Tibial artery (tissue), 4 donors: ENCODE measurements around the gene GAS6.

ENCODE experiments used
- DNase-seq, 2 donors: peaks; one replicate each; pipeline ENCODE4 v3.0.0-alpha.2; 2019
- H3K27ac ChIP-seq, 2 donors: fragments of 200-600 bp; sonication (generic) in 1 of 2; 1 replicate in 1 of 2; 2 replicates in 1 of 2; pipeline ENCODE4 v1.5.1; 2018 to 2019; ENCODE audit warnings: mild to moderate bottlenecking in 1 of 2
- H3K27me3 ChIP-seq, 2 donors: fragments of 200-600 bp; sonication (generic) in 1 of 2; one replicate each; pipeline versions ENCODE4 v1.5.1 to v1.6.0; 2016 to 2019
- H3K36me3 ChIP-seq, 3 donors: fragments of 200-600 bp; sonication (generic) in 2 of 3; one replicate each; pipeline ENCODE4 v1.5.1; 2016 to 2019; ENCODE audit warnings: mild to moderate bottlenecking in 2 of 3
- H3K4me1 ChIP-seq, 4 donors: fragments of 200-600 bp; sonication (generic) in 2 of 4; 1 replicate in 3 of 4; 2 replicates in 1 of 4; pipeline ENCODE4 v1.5.1; 2016 to 2019
- H3K4me3 ChIP-seq, 2 donors: fragments of 200-600 bp; sonication (generic) in 1 of 2; 1 replicate in 1 of 2; 2 replicates in 1 of 2; pipeline ENCODE4 v1.5.1; 2018 to 2019; ENCODE audit warnings: mild to moderate bottlenecking in 2 of 2
- H3K9me3 ChIP-seq, 3 donors: fragments of 200-600 bp; sonication (generic) in 1 of 3; one replicate each; pipeline ENCODE4 v1.5.1; 2016 to 2019
- intact Hi-C: fragments of 100-400 bp; cut with DNase I; formaldehyde crosslinking; loops from one replicate; pipeline ENCODE4 v1.15.0; 2023; ENCODE audit warnings: low total_unique reads
- TF ChIP-seq, protein P1 (sequence below), 2 experiments: fragments of 200-600 bp in 1 of 2; fragments of 450-650 bp in 1 of 2; IDR thresholded peaks; one replicate each; pipeline ENCODE4 v1.5.1; 2017 to 2019; ENCODE audit warnings: antibody characterized with exemption in 2 of 2, mild to moderate bottlenecking in 1 of 2, moderate library complexity in 1 of 2

The GAS6 gene

DNA sequence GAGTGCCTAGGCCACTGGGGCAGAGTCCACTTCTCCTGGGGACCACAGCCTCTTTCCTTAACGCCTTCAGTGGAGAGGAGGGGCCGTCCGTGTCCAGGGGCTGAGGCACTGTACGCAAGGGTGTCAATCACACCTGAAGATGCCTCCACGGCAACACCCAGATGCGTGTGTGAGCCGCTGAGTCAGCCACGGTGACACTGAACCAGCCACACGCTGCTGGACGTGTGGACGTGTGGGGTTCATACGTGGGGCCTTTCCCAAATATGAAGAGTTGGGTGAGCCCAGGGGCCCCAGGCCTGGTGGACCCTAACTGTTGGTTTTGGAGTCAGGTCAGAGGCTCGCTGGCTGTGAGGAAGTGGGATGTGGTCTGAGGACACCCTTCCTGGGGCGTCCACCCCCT lies 53.2 kb downstream of the GAS6 start:
- no peak overlapping the region for H3K27ac ChIP-seq
- no peak for DNase-seq
- H3K27me3 ChIP-seq = peaks cover 0 to 3% of the 10 kb centered on the region in 2 donors
- intact Hi-C loops = no loop called here
- peaks cover 0 to 10% (median 6%) of the 10 kb centered on the region in 3 donors for H3K9me3 ChIP-seq
- H3K4me1 ChIP-seq = peaks cover 0 to 19% (median 6%) of the 10 kb centered on the region in 4 donors
- H3K4me3 ChIP-seq = no peak overlapping the region
- no peaks in the 10 kb centered on the region for H3K36me3 ChIP-seq
- TF ChIP-seq, protein P1, sequence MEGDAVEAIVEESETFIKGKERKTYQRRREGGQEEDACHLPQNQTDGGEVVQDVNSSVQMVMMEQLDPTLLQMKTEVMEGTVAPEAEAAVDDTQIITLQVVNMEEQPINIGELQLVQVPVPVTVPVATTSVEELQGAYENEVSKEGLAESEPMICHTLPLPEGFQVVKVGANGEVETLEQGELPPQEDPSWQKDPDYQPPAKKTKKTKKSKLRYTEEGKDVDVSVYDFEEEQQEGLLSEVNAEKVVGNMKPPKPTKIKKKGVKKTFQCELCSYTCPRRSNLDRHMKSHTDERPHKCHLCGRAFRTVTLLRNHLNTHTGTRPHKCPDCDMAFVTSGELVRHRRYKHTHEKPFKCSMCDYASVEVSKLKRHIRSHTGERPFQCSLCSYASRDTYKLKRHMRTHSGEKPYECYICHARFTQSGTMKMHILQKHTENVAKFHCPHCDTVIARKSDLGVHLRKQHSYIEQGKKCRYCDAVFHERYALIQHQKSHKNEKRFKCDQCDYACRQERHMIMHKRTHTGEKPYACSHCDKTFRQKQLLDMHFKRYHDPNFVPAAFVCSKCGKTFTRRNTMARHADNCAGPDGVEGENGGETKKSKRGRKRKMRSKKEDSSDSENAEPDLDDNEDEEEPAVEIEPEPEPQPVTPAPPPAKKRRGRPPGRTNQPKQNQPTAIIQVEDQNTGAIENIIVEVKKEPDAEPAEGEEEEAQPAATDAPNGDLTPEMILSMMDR (IDR thresholded peaks at IDR 0.05) = no peak

DNA sequence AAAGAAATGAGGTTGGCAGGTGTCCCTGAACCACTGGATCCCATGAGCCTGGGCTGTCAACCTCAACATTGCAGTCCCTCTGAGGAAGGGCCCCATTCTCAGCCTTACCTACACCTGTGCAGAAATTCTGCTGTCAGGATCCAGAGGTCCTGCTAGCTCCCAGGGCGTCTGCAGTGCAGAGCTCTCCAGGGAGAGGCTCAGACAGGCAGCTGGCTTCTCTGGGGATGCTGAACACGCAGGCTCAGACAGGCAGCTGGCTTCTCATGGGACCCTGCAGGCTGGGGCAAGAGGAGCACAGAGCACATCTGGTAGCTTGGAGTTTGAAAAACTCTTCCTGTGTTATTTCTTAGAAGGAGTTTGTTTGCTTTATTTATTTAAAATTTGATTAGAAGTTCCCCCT lies 53.9 kb downstream of the GAS6 start:
- Histone ChIP-seq H3K4me1 (peaks cover 0 to 19% (median 6%) of the 10 kb centered on the region in 4 donors), H3K27me3 (peaks cover 0 to 3% of the 10 kb centered on the region in 2 donors), H3K36me3 (no peaks in the 10 kb centered on the region), H3K4me3 (no peak overlapping the region), H3K27ac (no peak overlapping the region), H3K9me3 (peaks cover 0 to 10% (median 6%) of the 10 kb centered on the region in 3 donors)
- DNase-seq = no peak
- TF ChIP-seq, protein P1 (IDR thresholded peaks at IDR 0.05) = no peak
- intact Hi-C loops = no loop called here

DNA sequence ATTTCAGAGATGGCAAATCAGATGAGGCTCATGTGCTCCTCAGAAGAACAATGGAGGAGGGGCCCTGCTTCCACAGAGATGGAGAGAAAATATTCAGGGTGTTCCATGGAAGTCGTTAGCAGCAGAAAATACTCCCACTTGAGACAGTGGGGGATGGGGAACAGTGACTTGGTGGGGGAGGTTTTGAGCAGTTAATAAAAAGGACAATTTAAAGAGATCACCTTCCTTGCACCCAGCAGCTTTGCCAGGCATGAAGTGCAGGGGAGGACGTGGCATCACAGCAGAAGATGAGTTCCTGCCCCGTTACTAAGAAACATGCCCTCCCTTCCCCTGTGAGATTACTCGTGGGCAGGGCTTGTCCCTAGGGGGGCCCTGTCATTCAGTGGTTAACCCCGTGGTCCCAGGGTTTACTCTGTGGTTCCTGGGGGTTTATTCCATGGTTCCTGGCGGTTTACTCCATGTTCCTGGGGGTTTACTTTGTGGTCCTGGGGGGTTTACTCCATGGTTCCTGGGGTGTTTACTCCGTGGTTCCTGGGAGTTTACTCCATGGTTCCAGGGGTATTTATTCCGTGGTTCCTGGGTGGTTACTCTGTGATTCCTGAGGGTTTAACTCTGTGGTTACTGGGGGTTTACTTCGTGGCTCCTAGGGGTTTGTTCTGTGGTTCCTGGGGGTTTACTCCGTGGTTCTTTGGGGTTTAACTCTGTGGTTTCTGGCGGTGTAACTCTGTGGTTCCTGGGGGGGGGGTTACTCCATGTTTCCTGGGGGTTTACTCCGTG lies 55.6 kb downstream of the GAS6 start:
- TF ChIP-seq, protein P1 (IDR thresholded peaks at IDR 0.05) = no peak
- H3K27ac ChIP-seq = no peak overlapping the region
- DNase-seq = no peak
- H3K27me3 ChIP-seq = peaks cover 0 to 6% of the 10 kb centered on the region in 2 donors
- H3K36me3 ChIP-seq = no peaks in the 10 kb centered on the region
- peaks cover 0 to 10% (median 6%) of the 10 kb centered on the region in 3 donors for H3K9me3 ChIP-seq
- intact Hi-C loops = no loop called here
- no peak overlapping the region for H3K4me3 ChIP-seq
- peaks cover 0 to 3% (median 0%) of the 10 kb centered on the region in 4 donors for H3K4me1 ChIP-seq

DNA sequence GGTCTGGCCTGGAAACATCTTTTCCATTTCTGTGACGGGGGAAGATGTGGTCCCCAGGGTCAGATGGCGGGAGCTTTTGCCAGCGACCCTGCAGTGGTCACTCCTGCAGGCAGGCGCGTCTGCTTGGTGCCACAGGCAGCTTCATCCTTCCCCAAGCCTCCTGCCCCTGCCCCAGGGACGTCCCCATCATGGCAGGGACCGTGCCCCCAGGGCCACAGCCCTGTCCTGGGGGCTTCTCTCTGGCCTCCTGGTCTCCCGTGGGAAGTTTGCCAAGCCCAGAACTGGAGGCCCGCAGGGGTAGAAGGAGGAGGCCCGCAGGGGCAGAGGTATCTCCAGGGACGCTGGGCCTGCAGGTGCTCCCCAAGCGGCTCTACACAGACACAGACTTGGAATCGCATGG lies 57.4 kb downstream of the GAS6 start:
- peaks cover 0 to 12% (median 5%) of the 10 kb centered on the region in 4 donors for H3K4me1 ChIP-seq
- TF ChIP-seq, protein P1 (IDR thresholded peaks at IDR 0.05) = no peak
- DNase-seq = no peak
- H3K4me3 ChIP-seq = no peak overlapping the region
- peaks cover 0 to 10% (median 6%) of the 10 kb centered on the region in 3 donors for H3K9me3 ChIP-seq
- no peaks in the 10 kb centered on the region for H3K36me3 ChIP-seq
- intact Hi-C loops = no loop called here
- peaks cover 0 to 6% of the 10 kb centered on the region in 2 donors for H3K27me3 ChIP-seq
- H3K27ac ChIP-seq = no peak overlapping the region

DNA sequence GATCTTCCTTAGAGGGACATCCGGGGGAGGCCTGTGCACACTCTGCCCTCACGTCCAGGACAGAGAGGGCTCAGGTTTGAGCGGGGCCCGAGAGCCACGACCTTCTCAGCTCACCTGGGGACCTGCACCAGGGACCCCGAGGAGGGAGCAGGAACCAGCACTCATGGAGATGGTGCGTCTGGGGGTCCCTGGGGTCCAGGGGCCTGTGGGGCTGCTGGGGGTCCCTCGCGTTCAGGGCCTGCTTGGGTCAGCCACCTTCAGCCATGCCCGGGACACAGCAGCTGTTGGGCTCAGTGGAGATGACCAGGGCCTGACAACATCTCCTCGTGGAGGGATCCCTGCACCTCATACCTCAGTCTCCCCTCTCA lies 57.8 kb downstream of the GAS6 start:
- no peaks in the 10 kb centered on the region for H3K36me3 ChIP-seq
- peaks cover 0 to 12% (median 5%) of the 10 kb centered on the region in 4 donors for H3K4me1 ChIP-seq
- TF ChIP-seq, protein P1 (IDR thresholded peaks at IDR 0.05) = no peak
- no peak overlapping the region for H3K27ac ChIP-seq
- peaks cover 0 to 10% (median 6%) of the 10 kb centered on the region in 3 donors for H3K9me3 ChIP-seq
- peaks cover 0 to 9% of the 10 kb centered on the region in 2 donors for H3K27me3 ChIP-seq
- intact Hi-C loops = no loop called here
- H3K4me3 ChIP-seq = no peak overlapping the region
- no peak for DNase-seq
